ENCODE data around the gene SYNE2. TPM values are rescaled to one million over a fixed set of nuclear protein-coding genes. Genes with fewer than 3 reads are reported as not detected.

Gene SYNE2
- polyA plus RNA-seq, 3 donors, result 101 to 171 (median 160) TPM

- no peak for DNase-seq
Observed at GRCh38 chr14:64215274-64215673, 362.5 kb downstream of the SYNE2 start.

DNA sequence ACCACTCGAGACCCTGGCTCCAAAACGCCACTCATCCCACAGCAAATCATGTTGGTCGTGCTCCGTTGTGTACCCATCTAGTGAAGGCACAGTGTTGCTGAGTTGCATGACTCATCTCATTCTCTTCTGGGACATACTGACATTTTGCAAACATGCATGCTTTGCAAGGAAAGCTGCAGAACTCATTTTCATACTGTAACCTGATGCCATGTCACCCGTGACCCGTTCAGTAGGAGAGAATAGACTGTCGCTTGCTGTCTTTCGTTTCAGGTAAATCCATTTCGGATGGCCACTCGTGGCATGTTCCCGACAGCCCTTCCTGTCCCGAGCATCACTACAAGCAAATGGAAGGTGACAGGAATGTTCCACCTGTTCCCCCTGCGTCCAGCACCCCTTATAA lies 363.2 kb downstream of the SYNE2 start:
- no peak for DNase-seq

DNA sequence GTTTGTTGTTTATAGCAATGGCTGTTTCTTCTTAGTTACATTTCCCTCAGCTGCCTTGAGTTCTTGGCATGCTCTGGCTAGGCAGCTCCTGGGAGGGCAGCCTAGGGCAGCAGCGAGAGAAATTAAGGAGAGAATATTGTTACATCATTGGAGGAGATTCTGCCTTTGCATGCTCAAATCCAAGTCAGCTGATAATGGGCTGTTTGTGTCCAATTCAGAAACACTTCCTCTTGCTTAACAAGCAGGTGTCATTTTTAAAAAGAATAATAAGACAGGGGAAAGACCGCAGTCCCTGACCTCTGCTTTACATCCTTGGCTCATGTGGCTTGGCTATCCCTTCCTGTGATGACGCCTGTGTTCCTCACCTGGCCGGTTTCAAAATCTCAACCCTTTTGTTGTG lies 364.5 kb downstream of the SYNE2 start:
- DNase-seq, result no peak

DNA sequence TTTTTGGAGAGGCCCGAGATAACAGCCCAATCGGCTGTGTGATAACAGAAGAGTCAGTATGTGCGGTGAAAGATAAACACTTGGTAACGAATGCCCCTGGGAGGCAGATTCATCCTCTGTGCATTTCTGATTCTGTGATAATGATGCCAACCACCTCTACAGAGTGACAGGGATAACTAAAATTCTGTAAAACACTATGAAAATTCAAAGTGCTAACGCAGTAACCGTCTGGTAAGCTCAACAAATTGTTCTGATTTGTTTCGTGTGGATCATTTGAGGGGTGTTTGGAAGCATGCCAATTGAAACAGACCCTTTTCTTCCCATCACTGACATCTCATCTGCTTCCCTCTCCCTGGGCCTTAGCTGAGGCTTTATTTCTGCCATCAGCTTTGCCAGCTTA lies 365.0 kb downstream of the SYNE2 start:
- DNase-seq, result no peak

GRCh38 chr14:64218344-64219240 lies 365.8 kb downstream of the SYNE2 start:
- DNase-seq, result no peak

GRCh38 chr14:64220056-64220455 lies 367.3 kb downstream of the SYNE2 start:
- DNase-seq, result no peak

GRCh38 chr14:64220466-64220865 lies 367.7 kb downstream of the SYNE2 start:
- DNase-seq, result no peak

DNA sequence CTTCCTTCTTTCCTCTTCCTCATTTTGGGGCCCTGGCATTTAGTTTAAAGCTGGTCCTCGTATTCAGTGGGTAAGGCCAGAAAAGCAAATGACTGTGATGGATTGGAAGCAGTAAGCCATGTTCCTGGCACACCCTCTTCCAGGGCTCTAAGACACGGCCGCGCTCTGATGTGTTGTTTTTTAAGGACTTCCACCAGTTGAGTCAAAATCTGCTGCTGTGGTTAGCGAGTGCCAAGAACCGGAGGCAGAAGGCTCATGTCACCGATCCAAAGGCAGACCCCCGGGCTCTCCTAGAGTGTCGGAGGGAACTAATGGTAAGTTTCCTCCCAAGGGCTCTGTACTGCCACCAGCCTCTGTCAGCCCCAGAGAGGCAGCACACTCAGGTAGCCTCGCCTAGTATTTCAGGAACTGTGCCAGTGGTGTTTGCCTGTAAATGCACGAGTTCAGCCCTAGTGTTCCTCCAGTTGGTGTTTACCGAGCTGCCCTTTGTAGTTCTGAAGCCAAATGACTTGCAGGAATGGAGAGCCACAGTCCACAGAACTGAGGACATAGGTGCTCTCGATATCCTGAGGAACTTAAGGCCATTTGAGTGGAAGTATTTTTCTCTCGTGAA lies 368.7 kb downstream of the SYNE2 start:
- DNase-seq, result no peak

- no peak for DNase-seq
Observed at GRCh38 chr14:64225151-64225757, 372.4 kb downstream of the SYNE2 start.

GRCh38 chr14:64227856-64228255 lies 375.1 kb downstream of the SYNE2 start:
- DNase-seq, result no peak

- no peak for DNase-seq
Observed at GRCh38 chr14:64229489-64229888, 376.7 kb downstream of the SYNE2 start.

GRCh38 chr14:64232095-64232838 lies 379.5 kb downstream of the SYNE2 start:
- no peak for DNase-seq

GRCh38 chr14:64232944-64233343 lies 380.1 kb downstream of the SYNE2 start:
- no peak for DNase-seq

DNA sequence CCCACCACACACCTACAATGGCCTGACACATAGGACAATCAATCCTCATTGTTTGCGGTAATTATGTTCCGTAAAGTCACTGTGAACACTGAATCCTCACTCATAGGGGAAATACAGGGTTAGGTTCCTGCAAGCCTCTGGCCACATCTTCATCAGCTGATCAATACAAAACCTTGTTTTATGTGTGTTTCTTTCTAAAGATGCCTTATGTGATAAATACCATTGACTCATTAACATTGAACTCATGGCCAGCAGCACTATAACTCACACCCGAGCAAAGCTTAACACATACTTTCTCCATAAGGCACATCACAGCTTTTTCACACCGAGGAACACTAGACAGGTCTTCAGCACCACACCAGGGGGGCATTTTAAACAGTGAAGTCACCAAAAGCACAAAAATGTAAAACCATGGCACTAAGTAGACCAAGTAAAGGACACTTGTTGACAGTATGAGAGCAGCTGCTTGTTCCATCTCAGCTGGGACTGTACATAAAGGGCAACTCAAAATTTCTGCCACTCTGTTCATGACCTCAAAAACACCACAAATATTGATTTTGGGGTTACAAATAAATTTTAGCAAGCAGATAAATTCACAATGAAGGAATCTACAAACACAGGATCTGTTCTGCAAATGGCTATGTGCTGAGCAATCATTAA lies 380.9 kb downstream of the SYNE2 start:
- no peak for DNase-seq

- DNase-seq, result no peak
Observed at GRCh38 chr14:64234877-64235651, 382.3 kb downstream of the SYNE2 start.

- DNase-seq, result no peak
Observed at GRCh38 chr14:64235652-64236640, 383.1 kb downstream of the SYNE2 start.

DNA sequence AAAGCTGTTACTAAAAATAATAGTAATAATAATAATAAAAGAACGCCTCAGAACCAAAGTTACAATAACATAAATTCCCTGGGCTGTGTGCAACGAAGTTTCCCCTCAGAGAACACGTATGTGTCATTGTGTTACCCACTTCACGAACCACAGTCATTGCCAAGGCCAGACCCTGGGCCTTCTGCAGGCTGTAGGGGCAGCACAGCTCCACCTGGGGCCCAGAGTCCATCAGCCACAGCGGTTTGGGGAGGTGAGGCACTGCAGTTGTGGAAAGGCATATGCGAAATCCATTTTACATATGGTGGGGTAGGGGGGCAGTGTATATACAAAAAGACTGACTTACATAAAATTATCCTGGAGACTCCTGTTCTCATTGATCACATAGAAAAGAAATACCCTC lies 385.2 kb downstream of the SYNE2 start:
- DNase-seq, result no peak

GRCh38 chr14:64238631-64239030 lies 385.8 kb downstream of the SYNE2 start:
- no peak for DNase-seq

DNA sequence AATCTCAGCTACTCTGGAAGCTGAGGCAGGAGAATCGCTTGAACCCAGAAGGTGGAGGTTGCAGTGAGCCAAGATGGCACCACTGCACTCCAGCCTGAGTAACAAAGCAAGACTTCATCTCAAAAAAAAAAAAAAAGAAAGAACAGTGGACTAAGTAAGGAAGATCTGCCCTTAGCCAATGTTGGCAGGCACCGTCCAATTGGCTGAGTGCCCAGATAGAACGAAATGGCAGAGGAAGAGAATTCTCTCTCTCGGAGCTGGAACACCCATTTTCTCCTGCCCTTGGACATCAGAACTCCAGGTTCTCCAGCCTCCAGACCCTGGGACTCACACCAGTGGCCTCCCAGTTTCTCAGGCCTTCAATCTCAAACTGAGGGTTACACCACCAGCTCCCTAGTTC lies 391.5 kb downstream of the SYNE2 start:
- no peak for DNase-seq

DNA sequence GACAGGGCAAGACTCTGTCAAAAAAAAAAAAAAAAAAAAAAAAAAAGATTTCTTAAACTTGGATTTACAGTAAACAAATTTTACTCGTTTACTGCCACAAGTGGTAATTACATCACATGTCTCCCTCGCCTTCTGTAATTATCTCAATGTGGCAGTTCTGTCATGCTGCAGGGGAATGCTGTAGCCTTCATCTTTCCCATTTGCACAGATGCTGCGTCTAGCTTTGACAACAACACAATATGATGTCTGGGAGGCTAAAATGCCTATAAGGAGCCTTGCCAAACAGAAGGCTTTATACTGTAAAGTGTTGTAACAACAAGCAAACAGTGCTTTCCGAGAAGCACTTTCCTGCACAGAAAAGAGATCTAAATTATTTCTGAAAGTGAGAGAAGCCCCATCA lies 392.7 kb downstream of the SYNE2 start:
- DNase-seq, result no peak
